Middle frontal gyrus (tissue), 1 donor: ENCODE measurements around the gene PRKCB.
"Not testable (repeated sequence)": the region's sequence is repeated elsewhere in the genome, so short reads cannot be mapped to it uniquely, and the experiment has no call there.

ENCODE experiments used
- DNase-seq: peaks from one replicate; pipeline ENCODE4 v3.0.0-alpha.2; 2015; ENCODE audit warnings: low spot score; ENCODE audit errors: extremely low spot score

The PRKCB gene

DNA sequence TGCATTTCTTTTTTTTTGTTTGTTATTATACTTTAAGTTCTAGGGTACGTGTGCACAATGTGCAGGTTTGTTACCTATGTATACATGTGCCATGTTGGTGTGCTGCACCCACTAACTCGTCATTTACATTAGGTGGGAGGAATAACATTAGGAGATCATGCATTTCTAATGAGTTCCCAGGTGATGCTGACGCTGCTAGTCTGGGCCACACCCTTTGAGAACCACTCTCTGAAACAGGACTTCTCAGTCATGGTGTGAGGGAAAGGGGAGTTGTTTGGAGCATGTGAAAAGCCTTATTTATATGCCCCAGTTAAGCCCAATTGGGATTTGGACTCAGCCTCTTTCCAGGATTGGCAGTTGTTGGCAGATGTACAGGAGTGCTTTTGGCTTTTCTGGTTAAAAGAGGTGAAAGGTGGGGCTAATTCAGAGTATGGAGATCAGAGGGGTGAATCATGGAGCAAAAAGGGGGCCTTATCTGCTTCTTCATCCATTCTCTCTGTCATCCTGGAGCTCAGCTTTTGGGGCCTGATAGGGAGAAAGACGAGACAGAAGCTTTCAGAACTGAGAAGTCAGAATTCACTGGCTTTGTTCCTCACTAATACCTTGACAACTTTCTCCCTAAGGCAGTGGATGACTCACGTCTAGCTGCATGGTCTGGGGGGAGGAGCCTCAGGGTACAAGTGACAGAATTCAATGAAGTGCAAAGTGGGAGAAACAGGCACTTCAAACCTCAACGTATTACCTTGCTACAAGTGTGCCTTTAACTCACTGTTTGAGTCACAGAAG lies 240.3 kb downstream of the PRKCB start:
- DNase-seq: no peak

DNA sequence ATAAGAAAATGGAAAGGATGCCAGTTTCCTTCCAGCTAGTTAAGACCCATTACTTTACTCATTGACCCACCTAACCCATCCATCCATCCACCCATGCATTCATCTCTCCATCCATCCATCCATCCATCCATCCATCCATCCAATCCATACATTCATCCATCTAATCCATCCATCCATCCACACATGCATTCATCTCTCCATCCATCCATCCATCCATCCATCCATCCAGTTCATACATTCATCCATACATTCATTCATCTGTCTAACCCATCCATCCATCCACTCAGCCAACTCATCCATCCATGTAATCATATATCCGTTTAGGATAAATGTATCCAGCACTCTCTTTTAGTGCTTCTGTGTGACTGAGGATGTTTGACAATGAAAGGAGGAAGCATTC lies 241.5 kb downstream of the PRKCB start:
- DNase-seq: no peak

DNA sequence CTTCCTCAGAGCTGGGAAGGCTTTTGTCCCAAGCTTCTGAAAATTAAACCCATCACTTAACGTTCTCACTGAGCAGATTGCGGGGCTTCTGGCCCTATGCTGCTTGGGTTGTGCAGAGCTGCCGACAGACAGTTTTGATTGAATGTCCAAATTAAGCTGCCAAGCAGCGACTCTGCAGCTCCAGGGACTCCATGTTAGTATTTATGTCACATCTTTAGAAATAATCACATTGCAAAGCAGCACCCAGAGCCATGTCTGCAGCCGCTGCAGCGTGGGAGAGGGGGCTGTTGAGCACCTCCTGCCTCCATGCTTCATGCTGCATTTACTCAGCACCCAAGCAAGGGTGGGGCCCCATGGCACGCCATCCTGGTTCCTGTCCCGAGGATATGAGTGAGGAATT lies 242.2 kb downstream of the PRKCB start:
- peak; percentile 16 for DNase-seq

DNA sequence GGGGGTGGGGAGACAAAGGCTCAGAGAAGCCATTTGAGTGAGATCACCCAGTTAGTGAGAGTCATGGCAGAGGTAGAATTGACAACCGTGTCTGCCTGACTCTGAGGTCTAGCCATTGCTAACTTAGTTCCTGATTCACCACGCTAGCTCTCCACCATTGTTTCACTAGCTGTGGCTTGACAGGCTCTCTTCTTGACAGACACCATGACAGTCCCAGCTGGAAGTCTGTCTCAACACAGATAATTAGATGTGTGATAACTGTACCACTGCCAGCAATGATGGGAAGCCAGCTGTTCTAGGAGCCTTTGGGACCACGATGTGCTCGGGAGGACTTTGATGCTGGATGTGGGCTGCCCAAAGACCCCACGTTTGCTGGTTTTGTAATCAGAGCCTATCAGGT lies 249.9 kb downstream of the PRKCB start:
- DNase-seq: no peak

DNA sequence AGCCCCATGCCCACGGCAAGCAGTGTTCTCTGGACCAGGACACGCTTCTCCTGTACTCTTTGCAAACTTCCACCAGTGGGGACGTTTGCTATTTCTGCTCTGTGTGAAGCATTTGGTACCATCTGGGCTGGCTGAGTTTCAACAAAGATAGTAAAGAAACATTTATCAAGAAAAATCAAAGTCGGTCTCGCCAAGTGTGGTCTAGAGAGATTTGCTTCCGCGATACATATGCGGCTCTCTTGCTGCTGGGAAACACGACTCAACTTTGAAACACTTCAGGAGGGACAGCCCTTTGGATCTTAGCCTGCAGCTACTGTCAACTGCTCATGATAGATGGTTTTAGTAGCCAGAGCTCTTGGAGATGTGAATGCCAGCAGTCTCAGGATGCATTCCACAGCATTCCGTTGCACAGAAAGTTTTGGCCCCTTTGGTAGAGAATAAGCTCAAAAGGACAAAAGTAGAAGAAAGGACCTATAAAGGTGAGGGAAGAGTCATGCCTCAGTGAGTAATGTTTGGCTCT lies 252.2 kb downstream of the PRKCB start:
- peak; percentile 36 for DNase-seq

DNA sequence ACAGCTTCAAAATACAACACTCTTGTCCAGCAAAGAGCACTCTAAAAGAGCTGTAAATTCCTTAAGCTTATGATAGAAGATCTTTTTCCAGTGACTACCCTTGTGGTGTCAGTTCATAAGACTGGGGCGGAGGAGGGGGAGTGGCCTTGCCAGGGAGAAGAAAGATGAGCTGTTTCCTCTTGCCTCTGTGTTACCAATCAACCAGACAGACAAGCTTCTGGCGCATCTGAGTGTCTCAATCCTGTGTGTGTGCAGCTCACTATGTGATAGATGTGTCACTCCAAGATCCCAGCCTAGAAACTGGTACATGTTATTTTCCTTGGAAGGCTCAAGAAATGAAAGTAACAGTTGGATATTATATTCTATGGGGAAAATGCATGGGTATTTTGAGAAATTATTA lies 253.0 kb downstream of the PRKCB start:
- DNase-seq: no peak

DNA sequence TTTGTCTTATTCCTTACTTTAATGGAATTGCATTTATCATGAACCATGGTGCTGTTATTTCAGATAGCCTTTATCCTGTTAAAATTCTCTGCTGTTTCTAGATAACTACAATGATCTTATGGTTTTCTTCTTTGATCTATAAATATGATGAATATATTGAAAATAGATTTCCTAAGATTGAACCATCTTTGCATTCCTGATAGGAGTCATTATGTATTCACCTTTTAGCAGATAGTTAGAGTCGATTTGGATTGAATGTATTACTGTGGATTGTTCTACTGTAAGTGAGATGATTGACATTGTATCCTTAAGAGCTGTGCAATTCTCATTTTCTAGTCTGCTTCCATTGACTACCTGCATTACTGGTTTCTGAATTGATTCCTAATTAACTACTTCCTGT lies 255.3 kb downstream of the PRKCB start:
- no peak for DNase-seq

DNA sequence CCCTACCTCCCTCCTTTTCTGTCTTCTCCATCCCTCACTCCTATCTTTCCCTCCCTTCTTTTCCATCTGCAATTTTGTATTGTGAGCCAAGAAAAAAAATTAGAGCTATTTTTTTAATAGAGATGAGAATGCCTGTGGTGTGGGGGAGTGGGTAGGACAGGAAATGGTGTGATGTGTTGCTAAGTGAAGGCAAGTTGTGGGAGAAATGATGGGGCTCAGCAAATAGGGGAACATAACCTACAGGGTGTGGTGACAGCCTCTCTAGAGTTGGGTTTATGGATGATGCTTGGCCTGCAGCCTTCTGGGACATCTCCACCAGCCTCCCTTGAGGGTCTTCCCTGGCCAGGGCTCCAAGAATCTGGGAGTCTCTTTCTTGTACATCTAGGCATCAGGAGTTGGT lies 257.3 kb downstream of the PRKCB start:
- DNase-seq: no peak

DNA sequence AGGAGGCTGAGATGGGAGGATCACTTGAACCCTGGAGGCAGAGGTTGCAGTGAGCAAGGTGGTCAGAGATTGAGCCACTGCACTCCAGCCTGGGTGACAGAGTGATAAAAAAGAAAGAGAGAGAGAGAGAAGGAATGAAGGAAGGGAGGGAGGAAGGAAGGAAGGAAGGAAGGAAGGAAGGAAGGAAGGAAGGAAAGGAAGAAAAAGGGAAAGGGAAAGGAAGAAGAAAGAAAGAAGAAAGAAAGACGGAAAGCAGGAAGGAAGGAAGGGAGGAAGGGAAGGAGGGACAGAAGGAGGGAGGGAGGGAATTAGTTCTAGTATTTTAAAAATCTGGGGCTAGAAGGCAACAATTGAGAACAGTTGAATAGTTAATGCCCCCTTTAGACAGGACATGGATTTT lies 258.9 kb downstream of the PRKCB start:
- DNase-seq: no peak

DNA sequence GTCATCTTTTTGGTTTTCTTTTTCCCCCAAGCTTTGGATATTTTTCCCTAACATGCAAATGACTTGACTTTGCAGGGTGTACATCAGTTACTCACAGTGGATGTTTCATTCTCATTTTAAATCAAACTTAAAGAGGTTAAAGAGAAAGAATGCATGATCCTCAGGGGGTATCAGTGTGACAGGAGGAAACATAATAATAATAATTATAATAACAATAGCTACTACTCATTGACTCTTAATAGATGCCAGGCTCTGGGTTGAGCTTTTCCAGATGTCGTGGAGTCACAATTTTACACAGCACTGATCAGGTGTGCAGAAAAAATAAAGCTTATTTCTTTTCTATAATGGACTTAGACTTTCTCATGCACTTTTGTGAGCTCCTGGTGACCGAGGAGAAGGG lies 263.1 kb downstream of the PRKCB start:
- no peak for DNase-seq

DNA sequence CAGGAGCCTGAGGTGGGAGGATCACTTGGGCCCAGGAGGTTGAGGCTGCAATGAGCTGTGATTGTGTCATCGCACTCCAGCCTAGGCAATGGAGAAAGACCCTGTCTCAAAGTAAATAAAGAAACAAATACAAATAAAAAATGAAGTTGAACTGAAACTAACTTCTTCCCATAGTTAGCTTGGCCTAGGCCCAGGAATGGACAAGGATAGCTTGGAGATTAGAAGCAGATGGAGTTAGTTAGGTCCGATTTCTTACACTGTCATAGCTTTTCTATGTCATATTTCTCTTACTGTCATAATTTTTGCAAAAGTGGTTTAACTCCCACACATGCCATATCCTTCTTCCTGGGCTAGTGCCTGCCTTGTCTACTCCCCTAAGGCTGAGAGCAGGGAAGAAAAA lies 265.6 kb downstream of the PRKCB start:
- no peak for DNase-seq

DNA sequence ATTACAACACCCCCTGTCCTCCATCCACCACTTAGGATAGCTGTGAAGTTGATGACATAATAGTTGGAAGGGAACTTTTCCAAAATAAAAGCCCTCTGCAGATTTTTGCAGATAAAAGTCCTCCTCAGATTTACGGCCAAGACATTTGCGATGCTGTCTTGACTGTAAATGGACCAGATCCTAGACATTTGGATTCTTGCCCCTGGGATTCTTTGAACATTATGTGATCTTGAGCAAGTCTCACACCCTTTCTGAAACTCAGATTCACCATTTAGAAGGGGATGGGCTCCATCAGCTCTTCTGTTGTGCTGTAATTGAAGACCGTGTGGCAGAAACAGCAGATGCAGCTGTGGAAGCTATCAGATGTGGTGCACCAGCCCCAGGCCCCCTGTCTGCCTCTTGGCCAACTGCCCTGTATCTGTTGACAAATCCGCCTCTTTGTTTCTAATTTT lies 266.5 kb downstream of the PRKCB start:
- peak; percentile 39 for DNase-seq

DNA sequence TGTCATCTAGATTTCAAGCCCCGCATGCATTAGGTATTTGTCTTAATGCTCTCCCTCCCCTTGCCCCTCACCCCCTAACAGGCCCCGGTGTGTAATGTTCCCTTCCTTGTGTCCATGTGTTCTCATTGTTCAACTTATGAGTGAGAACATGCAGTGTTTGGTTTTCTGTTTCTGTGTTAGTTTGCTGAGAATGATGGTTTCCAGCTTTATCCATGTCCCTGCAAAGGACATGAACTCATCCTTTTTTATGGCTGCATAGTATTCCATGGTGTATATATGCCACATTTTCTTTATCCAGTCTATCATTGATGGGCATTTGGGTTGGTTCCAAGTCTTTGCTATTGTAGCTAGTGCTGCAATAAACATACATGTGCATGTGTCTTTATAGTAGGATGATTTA lies 269.7 kb downstream of the PRKCB start:
- DNase-seq: not testable (repeated sequence)

DNA sequence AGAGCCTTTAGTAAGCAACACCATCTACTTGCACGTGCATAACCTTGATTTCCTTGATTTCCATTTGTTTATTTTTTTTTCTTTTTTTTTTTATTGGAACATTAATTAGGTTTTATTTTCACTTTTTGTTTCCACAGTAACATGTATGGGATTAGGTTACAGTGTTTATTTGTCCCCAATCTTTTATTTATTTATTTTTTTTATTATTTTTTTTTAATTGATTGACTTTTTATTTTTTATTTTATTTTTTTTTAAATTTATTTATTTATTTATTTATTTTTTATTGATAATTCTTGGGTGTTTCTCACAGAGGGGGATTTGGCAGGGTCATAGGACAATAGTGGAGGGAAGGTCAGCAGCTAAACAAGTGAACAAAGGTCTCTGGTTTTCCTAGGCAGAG lies 272.3 kb downstream of the PRKCB start:
- DNase-seq: not testable (repeated sequence)

DNA sequence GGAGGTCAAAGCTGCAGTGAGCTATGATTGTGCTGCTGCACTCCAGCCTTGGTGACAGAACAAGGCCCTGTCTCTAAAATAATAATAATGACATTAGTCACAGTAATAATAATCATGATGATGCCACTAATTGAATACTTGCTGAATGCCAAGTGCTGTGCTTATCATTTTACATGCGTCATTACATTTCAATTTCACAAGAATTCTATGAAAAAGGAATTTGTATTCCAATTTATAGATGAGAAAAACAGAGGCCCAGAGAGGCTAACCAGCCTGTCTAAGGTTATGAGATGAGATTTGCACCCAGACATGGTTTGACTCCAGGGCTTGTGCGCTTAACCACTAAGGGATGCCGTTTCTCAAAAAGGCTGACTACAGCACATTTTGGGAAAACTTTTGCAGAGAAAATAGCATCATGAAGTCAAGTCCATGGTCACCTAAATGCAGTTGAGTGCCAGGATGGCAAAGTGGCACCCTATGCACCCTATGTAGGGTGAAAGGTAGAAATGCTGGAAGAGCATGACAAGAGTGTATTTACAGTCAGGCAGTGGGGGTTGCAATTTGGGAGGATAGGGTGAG lies 276.0 kb downstream of the PRKCB start:
- no peak for DNase-seq

DNA sequence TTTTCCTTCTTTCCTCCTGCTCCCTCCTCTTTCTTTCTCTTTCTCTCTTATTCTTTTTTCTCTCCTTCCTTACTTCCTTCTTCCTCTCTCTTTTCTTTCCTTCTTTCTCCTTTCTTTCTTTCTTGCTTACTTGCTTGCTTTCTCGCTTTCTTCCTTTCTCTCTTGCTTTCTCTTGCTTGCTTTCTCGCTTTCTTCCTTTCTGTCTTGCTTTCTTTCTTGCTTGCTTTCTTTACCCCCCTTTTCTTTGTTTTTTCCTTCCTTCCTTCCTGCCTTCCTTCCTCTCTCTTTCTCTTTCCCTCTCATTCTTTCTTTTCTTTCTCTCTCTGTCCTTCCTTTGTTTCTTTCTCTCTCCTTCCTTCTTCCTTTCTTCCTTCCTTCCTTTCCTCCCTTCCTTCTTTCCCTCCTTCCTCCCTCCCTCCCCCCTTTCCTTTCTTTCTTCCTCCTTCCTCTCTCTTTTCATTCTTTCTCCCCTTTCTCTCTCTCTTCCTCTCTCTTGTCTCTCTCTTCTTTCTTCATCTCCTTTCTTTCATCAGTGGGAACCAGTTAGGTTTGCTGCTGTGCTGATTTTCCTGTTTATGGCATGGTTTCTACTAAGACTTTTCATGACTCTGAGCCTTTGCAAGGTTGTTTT lies 277.4 kb downstream of the PRKCB start:
- DNase-seq: no peak

DNA sequence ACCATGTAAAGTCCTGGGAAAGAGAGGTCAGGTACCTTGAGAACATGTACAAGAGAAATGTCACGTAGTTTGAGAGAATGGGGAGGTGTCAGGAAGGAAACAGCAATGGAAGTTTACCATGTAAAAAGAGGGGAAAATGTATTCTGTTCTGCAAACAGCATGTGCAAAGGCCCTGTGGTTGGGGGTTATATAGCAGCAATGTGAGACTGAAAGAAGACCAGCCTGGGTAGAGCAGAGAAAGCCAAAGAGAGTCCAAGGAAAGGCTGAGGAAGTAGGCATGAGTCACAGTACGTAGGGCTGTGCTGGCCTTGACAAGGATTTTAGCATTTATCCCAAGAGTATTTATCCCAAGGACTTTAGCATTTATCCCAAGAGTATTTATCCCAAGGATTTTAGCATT lies 279.1 kb downstream of the PRKCB start:
- no peak for DNase-seq

DNA sequence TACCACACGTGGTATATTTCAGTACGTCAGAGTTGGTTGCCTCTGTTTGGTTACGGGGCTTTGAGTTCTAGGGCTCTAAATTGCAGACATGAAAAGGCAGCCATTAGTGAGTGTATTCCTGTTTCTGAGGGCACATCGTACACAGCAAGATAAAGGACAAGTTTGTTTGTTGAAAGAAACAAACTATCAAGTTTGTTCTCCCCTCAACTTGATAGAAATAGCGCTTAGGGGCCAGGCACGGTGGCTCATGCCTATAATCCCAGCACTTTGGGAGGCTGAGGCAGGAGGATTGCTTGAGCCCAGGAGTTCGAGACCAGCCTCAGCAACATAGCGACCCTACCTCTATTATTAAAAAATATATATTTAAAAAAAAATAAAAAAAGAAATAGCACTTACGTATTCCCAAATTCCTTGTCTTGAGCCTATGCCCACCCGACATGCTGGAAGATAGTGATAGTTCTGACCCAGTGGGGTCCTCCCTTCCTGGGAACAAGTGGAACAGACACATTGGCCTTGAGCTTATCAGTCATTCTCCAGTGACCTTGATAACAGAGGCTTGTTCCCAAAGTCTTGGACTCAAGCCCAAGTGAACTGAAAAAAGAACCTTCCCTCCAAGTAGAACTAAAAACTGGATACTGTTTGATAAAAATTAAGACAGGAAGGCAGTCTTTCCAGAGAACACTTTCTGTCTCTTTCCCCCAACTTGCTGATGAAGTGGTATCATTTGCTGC lies 280.4 kb downstream of the PRKCB start:
- DNase-seq: no peak

DNA sequence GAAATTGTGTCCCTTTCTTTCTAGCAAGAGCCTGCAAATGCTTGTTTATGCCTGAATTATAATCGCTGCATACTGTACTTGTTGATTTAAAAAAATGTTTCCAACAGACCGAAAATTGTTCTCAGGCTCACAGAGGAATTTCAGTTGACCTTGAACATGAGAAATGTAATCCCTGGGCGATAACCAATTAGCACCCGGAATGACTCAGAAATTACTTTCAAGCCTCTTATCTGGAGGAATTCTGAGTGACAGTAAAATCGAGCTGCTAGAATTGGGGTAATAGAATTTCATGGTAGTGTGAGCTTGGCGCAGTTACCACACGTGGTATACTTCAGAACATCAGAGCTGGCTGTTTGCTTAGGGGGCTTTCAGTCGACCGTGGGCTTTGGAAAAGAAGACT lies 281.2 kb downstream of the PRKCB start:
- DNase-seq: no peak

DNA sequence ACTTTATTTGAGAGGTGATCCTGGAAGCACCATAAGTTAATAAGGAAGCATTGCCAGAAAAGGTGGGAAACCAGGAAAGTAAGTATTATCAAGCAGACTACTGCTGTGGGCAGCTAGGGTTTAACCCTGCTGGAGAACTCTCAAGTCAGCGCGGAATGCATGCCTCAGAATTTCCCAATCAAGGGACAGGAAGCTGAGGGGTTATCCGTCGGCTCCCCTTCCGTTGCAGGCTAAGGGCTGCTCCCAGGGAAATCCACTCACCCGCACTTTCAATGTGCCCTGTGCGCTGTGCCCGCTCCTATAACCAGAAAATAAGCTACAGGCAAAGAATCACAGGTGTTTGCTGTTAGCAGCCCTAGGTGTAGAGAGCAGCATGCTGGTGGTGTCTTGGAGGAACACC lies 281.9 kb downstream of the PRKCB start:
- DNase-seq: no peak

DNA sequence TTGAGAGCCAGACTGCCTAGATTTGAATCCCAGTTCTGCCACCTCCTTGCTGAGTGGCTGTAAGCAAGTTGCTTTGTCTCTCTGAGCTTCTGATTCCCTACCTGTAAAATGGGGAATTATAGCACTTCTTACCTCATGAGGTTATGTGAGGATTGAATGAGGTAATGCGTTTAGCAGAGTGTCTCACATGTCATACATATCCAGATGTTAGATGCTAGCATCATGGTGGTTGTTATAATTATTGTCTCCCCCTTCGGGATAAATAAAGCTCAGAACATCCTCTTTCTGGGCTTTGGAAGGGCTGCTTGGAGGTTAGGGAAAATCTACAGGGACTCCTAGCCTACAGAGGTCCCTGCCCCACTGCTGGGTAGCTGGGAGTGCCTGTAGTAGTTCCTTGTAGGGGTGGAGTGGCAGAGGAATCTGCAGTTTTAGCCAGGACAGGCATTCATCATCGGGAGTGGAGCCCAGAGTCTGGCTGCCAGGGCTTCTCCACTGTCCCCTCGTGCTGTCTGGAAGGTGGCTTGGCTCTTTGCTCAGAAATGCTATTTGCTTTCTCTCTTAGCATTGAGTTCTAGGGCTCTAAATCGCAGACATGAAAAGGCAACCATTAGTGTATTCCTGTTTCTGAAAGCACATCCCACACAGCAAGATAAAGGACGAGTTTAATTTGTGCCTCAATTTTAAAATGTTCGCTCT lies 282.5 kb downstream of the PRKCB start:
- no peak for DNase-seq
